HG02642 (cell line): Measurements from ENCODE around the gene SCN4A.
"Not testable (repeated sequence)": the region's sequence is repeated elsewhere in the genome, so short reads cannot be mapped to it uniquely, and the experiment has no call there.

ENCODE experiments used
- ATAC-seq: cut with Tn5 transposase; IDR thresholded peaks from one replicate; pipeline ENCODE4 v1.9.1; 2021; ENCODE audit warnings: mild to moderate bottlenecking; ENCODE audit not compliant: unreplicated experiment, poor library complexity

SCN4A gene

DNA sequence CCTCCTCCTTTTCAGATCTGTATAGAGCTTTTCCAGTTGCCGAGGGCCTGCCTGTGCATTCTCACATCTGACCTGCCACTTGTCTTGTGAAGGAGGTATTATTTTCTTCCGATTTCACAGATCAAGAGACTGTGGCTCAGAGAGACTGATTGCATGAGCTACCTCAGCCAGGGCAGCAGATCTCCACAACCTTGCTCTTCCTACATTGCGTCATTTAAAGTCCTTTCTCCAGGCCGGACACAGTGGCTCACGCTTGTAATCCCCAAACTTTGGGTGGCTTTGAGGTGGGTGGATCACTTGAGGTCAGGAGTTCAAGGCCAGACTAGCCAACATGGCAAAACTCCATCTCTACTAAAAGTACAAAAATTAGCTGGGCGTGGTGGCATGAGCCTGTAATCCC is 52.7 kb downstream of the SCN4A start:
- not testable (repeated sequence) for ATAC-seq

GRCh38 chr17:63919311-63919723 is 53.4 kb downstream of the SCN4A start:
- peak; percentile 60 for ATAC-seq

DNA sequence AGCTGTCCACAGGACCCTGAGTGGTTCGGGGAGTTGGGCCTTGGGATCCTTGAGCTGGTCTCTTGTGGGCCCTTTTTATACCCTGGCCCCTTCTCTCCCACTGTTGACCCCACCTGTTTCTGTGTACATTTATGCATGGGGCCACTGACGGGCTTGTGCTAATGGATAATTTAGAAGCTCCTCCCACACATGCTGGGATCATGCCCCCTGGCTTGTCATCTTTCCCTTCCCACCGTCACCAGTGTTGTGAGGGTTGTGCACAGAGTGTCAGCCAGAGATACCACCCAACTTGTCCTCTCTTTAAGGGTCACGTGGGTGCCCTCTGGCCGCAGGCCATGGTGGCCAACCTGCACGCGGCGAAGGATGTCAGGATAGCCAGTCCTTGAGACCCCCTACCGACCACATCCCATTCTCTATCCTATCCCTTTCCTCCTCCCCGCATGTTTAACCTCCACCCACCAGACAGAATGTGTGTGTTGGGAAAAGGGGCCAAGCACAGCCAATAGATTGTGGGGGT is 53.9 kb downstream of the SCN4A start, which contains the start of gene GH1:
Gene GH1 (minus strand): TSS at position 51 of the 517 bp plus-strand sequence. CDS start 63 bp downstream, outside the sequence.
- ATAC-seq, result not testable (repeated sequence)

GRCh38 chr17:63918305-63918704 is 54.4 kb downstream of the SCN4A start:
- ATAC-seq, result no peak

DNA sequence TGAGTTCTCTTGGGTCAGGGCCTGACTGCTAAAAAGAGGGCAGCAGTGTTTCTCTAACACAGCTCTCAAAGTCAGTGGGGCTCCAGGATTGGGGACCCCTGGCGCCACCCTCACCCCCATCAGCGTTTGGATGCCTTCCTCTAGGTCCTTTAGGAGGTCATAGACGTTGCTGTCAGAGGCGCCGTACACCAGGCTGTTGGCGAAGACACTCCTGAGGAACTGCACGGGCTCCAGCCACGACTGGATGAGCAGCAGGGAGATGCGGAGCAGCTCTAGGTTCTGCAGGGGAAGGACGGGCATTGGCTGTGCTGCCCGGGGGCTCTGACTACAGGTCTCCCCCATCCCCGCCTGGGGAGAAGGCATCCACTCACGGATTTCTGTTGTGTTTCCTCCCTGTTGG is 55.1 kb downstream of the SCN4A start:
- ATAC-seq, result no peak

DNA sequence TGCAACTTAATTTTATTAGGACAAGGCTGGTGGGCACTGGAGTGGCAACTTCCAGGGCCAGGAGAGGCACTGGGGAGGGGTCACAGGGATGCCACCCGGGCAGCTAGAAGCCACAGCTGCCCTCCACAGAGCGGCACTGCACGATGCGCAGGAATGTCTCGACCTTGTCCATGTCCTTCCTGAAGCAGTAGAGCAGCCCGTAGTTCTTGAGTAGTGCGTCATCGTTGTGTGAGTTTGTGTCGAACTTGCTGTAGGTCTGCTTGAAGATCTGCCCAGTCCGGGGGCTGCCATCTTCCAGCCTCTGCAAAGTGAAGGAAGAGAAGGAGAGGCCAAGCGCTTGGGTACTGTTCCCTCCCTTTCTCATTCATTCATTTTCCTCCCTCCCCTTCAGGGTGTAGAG is 55.5 kb downstream of the SCN4A start:
- not testable (repeated sequence) for ATAC-seq

DNA sequence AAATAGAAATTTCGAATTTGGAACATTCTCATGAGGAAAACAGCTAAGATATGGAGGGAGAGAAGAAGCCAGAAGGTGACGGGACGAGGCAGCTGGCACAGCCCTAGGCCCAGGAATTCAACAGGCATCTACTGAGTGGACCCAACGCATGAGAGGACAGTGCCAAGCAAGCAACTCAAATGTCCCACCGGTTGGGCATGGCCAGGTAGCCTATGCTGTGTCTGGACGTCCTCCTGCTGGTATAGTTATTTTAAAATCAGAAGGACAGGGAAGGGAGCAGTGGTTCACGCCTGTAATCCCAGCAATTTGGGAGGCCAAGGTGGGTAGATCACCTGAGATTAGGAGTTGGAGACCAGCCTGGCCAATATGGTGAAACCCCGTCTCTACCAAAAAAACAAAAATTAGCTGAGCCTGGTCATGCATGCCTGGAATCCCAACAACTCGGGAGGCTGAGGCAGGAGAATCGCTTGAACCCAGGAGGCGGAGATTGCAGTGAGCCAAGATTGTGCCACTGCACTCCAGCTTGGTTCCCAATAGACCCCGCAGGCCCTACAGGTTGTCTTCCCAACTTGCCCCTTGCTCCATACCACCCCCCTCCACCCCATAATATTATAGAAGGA is 56.0 kb downstream of the SCN4A start:
- no peak for ATAC-seq

DNA sequence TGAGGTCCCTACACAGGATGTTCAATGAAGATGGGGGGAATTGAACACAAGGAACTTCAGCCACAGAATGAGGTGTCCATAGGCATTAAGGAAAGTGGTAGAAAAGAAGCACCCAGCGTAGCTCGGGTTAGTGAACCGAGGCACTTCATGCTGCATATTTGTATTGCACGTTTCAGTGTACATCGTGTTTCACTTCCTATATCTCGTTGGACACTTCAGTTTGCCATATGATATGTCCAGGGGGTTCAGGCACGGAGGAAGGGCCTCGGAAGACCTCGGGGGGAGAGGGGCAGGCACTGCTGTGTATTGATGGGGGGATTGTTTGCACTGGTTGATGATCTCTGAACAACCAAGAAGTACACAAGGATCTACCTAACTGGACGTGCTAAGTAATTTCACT is 57.0 kb downstream of the SCN4A start:
- not testable (repeated sequence) for ATAC-seq

DNA sequence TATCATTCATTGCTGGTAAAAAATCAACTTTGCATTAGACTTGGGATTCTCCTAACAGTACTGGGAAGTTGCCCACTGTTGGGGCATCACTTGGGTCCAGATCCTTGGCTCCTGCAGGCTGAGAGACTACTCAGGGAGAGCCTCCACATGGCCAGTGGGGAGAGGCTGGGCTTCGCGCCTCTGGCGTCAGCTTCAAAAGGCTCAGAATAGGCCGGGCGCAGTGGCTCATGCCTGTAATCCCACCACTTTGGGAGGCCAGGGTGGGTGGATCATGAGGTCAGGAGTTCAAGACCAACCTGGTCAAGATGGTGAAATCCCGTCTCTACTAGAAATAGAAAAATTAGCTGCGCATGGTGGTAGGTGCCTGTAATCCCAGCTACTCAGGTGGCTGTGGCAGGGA is 58.2 kb downstream of the SCN4A start:
- ATAC-seq, result no peak

DNA sequence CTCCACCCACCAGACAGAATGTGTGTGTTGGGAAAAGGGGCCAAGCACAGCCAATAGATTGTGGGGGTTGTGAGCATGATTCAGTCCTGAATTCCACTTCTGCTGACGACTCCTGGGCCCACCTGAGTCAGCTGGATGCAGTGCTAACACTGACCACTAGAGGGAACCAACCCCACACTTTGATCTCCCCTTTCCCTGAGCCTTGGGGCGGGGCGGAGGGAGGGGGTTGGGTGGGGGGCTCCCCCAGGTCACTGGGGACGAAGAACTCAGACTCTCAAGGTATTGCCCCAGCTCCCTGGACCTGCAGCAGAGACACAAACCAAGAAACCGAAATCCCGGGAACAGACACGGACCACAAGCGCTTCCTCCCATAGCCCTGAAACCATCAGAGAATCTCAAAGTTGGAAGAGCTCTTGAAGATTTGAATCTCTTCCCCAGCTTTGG is 61.0 kb downstream of the SCN4A start:
- no peak for ATAC-seq

DNA sequence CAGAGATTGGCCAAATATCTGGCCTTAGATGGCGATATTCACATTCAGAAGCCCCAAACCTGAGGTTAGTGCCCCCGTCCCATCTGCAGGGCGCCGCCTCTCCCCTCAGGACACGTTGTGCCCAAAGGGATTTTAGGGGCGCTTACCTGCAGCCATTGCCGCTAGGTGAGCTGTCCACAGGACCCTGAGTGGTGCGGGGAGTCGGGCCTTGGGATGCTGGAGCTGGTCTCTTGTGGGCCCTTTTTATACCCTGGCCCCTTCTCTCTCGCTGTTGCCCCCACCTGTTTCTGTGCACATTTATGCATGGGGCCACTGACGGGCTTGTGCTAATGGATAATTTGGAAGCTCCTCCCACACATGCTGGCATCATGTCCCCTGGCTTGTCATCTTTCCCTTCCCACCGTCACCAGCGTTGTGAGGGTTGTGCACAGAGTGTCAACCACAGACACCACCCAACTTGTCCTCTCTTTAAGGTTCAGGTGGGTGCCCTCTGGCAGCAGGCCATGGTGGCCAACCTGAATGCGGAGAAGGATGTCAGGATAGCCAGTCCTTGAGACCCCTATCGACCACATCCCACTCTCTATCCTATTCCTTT is 61.6 kb downstream of the SCN4A start, which contains the start of gene CSHL1:
Gene CSHL1 (minus strand): TSS at position 218 of the 595 bp plus-strand sequence. CDS start 62 bp downstream, at position 156.
- ATAC-seq, result no peak

DNA sequence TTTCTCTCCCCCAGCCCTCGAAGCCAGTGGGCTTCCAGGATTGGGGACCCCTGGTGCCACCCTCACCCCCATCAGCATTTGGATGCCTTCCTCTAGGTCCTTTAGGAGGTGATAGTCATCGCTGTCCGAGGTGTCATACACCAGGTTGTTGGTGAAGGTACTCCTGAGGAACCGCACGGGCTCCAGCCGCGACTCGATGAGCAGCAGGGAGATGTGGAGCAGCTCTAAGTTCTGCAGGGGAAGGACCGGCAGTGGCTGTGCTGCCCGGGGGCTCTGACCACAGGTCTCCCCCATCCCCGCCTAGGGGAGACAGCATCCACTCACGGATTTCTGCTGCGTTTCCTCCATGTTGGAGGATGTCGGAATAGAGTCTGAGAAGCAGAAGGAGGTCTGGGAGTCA is 62.6 kb downstream of the SCN4A start:
- no peak for ATAC-seq

DNA sequence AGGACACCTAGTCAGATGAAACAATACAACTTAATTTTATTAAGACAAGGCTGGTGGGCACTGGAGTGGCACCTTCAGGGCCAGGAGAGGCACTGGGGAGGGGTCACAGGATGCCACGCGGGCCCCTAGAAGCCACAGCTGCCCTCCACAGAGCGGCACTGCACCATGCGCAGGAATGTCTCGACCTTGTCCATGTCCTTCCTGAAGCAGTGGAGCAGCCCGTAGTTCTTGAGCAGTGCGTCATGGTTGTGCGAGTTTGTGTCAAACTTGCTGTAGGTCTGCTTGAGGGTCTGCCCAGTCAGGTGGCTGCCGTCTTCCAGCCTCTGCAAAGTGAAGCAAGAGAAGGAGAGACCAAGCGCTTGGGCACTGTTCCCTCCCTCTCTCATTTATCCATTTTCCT is 63.1 kb downstream of the SCN4A start:
- ATAC-seq, result not testable (repeated sequence)

- ATAC-seq, result not testable (repeated sequence)
Observed at GRCh38 chr17:63907161-63907778, 65.4 kb downstream of the SCN4A start.

DNA sequence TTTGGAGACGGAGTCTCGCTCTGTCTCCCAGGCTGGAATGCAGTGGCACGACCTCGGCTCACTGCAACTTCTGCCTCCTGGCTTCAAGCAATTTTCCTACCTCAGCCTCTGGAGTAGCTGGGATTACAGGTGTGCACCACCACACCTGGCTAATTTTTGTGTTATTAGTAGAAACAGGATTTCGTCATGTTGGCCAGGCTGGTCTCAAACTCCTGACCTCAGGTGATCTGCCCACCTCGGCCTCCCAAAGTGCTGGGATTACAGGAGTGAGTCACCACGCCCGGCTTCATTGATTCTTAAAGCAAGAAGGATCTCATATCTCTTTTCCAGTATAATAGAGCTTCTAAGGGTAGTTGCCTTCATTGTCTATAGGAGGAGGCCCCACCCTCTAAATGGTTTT is 67.9 kb downstream of the SCN4A start:
- ATAC-seq, result not testable (repeated sequence)

GRCh38 chr17:63903787-63904201 is 68.9 kb downstream of the SCN4A start:
- ATAC-seq, result not testable (repeated sequence)

DNA sequence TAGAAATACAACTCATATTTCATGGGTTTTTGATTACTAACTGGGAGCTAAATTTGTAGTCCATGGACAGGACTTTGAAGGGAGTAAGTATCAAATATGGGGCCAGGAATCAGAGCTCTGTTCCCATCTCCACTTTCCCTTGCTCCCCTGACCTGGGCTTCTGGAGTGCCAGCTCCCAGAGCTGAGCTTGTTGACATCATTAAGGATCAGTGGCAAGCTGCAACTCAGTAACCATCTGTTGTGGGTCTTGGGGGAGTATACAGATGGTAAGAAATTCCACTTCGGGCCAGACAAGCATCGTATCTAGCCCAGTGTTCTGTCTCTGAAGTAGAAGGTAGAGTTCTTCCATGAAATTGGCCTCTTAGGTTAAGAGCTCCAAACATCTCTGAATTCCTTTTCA is 70.7 kb downstream of the SCN4A start:
- not testable (repeated sequence) for ATAC-seq

DNA sequence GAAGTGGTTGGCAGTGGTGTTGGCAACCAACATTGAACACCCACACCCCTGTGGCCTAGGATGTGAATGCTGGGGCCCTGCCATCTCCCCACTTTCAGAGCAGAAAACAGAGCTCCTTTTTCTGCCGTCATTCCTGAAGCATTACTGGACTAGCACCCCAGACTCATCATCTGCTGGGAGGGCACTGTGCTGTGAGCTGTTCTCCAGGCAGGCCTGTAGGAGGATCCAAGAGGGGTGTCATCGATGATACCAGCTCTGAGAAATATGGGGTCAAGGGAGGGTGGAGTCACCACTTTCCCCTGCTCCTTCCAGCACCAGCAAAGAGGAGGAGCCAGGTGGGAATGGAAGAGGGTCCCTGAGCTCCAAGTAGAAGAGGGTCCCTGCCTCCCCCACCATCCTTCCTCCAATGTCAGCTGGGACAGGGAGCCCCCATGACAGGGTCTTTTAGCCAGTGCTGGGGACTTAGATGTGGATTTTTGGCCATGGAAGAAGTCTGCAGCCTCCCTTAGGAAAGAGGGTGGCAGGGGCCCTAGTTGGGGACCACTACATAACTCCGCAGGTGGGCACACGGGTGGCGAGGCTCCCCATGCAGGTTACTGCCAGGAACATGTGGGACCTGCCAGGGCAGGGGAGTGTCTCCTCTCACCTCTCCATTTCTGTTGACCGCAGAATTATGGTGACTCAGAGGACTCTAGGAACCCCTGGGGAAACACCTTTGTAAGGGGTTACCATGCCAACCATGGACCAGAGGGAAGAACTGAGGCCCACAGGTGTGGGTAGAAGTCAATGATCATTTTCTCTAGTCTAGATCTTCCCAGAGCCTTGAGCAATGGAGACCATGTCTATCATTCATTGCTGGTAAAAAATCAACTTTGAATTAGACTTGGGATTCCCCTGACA is 73.6 kb downstream of the SCN4A start:
- ATAC-seq, result not testable (repeated sequence)

- ATAC-seq, result not testable (repeated sequence)
Observed at GRCh38 chr17:63896524-63897354, 76.0 kb downstream of the SCN4A start, which contains the start of gene CSH1. Gene CSH1, minus strand, starts transcription at chr17:63896574. Its CDS starts 63 bp downstream, at chr17:63896511.
